Endothelial cell of umbilical vein (primary cell): ENCODE data around the gene MAL.
"Not testable (repeated sequence)": the region's sequence is repeated elsewhere in the genome, so short reads cannot be mapped to it uniquely, and the experiment has no call there.

Experiments
- CTCF ChIP-seq, 2 donors: IDR thresholded peaks; 1 replicate in 1 of 2; 2 replicates in 1 of 2; pipeline ENCODE4 v1.5.1; 2011; ENCODE audit warnings: low read length in 2 of 2, mild to moderate bottlenecking in 2 of 2, moderate library complexity in 2 of 2, control low read depth in 1 of 2, inconsistent platforms in 1 of 2, low read depth in 1 of 2; ENCODE audit not compliant: insufficient read depth in 1 of 2; ENCODE audit errors: extremely low read depth in 1 of 2
- EZH2 ChIP-seq: IDR thresholded peaks from 2 replicates; pipeline ENCODE4 v1.6.1; 2012; ENCODE audit warnings: borderline replicate concordance, low read depth, mild to moderate bottlenecking, moderate library complexity, low read length, inconsistent platforms; ENCODE audit not compliant: severe bottlenecking
- JUN ChIP-seq: IDR thresholded peaks from 2 replicates; pipeline ENCODE4 v1.6.1; 2011; ENCODE audit warnings: borderline replicate concordance, low read depth; ENCODE audit not compliant: insufficient read length, insufficient read depth
- MAX ChIP-seq: IDR thresholded peaks from 2 replicates; pipeline ENCODE4 v1.6.1; 2011; ENCODE audit not compliant: insufficient read depth, insufficient read length
- POLR2A ChIP-seq: IDR thresholded peaks from 2 replicates; pipeline ENCODE4 v1.6.1; 2012; ENCODE audit warnings: low read depth, mild to moderate bottlenecking, control low read depth, low read length
- POLR2AphosphoS5 ChIP-seq: IDR thresholded peaks from 2 replicates; pipeline ENCODE4 v1.6.1; 2012; ENCODE audit warnings: low read depth, mild to moderate bottlenecking, control low read depth, low read length, moderate library complexity; ENCODE audit not compliant: insufficient read depth

- TF ChIP-seq CTCF (IDR thresholded peaks at IDR 0.05; ENCODE audit: extremely low read depth in 1 of 2, insufficient read depth in 1 of 2, low read depth in 1 of 2, low read length in 2 of 2); POLR2A; JUN; POLR2AphosphoS5; MAX; EZH2: not testable (repeated sequence)
Observed at GRCh38 chr2:95098273-95098672, 72.8 kb downstream of the MAL start.
